GM21576 (cell line): ENCODE data around the gene PLA2G12B.
"Not testable (repeated sequence)": the region's sequence is repeated elsewhere in the genome, so short reads cannot be mapped to it uniquely, and the experiment has no call there.

Source experiments
- ATAC-seq: cut with Tn5 transposase; IDR thresholded peaks from one replicate; pipeline ENCODE4 v1.9.1; 2021; ENCODE audit warnings: mild to moderate bottlenecking, moderate library complexity; ENCODE audit not compliant: unreplicated experiment

The PLA2G12B gene

DNA sequence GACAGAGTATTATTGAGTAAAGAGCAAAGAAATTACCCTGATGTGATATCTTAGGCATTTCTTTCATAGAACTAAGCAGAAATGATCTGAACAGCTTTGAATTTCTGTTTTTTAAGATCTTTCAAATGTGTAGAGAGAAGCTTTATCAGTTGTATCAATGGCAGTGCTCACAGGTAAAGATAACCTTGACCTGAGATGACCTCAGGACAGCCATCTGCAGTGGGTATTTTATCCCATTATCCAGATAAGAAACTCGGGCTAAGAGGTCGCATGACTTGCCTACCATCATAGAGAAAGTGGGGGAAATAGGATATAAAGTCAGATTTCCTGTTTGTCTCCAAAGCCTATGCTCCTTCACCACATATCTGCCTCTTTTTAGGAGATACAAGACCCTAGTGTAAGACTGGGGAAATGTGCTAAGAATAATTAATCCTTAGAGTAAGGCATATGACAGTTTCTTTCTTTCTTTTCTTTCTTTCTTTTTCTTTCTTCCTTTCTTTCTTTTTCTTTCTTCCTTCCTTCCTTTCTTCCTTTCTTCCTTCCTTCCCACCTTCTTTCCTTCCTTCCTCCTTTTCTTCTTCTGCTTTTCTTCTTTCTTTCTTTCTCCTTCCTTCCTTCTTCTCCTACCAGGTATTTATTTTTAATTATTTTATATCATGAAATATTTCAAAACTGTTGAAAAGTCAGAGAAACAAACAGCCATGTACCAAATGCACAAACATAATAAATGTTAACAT lies 10.9 kb downstream of the PLA2G12B start:
- no peak for ATAC-seq

- ATAC-seq = no peak
These were observed 19.2 kb downstream of the PLA2G12B start for GRCh38 chr10:72935361-72935760.

GRCh38 chr10:72932259-72933015 lies 22.2 kb downstream of the PLA2G12B start:
- ATAC-seq = no peak

DNA sequence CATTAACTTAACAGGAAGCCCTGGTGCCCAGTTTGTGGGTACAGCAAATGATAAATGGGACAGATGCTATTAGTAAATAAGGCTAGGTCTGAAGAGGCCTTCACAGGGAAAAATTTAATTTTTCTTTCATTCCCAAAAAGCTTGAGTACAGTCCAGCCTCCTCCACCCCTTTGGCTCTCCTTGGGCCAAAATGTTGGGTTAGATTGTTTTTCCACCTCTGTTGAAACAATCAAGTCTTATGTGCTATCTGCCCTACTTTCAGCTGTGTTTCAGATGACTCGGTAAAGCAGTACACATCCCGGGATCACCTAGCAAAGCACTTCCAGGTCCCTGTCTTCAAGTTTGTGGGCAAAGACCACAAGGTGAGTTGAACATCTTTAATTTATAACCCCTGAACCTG lies 24.3 kb downstream of the PLA2G12B start:
- no peak for ATAC-seq

DNA sequence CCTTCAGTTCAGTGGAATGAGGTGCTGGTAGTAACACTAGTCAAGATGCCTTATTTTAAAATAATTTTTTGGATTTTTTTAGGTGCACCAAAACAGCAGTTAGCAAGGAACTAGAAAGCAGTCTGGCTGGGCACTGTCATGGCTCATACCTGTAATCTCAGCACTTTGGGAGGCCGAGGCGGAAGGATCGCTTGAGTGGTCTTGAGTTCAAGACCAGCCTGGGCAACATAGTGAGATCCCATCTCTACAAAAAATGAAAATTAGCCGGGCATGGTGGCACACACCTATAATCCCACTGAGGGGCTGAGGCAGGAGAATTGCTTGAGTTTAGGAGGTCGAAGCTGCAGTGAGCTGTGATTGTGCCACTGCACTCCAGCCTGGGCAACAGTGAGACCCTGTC lies 25.8 kb downstream of the PLA2G12B start:
- ATAC-seq = no peak

DNA sequence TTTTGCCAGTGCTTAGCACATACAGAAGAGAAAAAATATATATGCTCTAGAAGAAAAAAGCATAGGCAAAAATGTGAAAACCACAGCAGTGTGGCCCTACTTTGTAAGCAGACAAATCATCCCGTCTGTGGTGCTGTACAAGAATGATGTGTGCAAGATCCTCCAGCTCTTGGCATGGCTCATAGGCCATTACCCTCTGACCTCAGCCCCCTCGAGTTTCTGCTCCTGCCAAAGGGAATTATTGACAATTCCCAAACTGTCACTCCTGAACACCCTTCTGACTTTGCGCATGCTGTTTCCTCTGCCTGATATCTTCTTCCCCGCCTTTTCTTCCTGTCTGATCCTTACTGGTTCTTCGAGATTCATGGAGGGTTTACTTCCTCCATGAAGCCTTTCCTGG lies 27.1 kb downstream of the PLA2G12B start:
- ATAC-seq = no peak

GRCh38 chr10:72925951-72926465 lies 28.6 kb downstream of the PLA2G12B start:
- no peak for ATAC-seq

- no peak for ATAC-seq
These were observed 30.3 kb downstream of the PLA2G12B start for GRCh38 chr10:72924351-72924750.

DNA sequence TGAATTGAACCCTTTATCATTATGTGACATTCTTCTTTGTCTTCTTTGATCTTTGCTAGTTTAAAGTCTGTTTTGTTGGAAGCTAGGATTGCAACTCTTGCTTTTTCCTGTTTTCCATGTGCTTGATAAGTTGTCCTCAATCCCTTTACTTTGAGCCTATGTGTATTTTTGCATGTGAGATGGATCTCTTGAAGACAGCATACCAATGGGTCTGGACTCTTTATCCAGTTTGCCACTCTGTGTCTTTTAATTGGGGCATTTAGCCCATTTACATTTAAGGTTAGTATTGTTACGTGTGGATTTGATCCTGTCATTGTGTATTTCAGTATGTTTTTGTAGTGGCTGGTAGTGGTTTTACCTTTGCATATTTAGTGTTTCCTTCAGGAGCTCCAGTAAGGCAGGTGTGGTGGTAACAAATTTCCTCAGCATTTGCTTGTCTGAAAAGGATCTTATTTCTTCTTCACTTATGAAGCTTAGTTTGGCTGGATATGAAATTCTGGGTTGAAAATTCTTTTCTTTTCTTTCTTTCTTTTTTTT lies 33.4 kb downstream of the PLA2G12B start:
- ATAC-seq = not testable (repeated sequence)

GRCh38 chr10:72918352-72918751 lies 36.3 kb downstream of the PLA2G12B start:
- ATAC-seq = no peak

GRCh38 chr10:72917803-72918332 lies 36.7 kb downstream of the PLA2G12B start:
- not testable (repeated sequence) for ATAC-seq

DNA sequence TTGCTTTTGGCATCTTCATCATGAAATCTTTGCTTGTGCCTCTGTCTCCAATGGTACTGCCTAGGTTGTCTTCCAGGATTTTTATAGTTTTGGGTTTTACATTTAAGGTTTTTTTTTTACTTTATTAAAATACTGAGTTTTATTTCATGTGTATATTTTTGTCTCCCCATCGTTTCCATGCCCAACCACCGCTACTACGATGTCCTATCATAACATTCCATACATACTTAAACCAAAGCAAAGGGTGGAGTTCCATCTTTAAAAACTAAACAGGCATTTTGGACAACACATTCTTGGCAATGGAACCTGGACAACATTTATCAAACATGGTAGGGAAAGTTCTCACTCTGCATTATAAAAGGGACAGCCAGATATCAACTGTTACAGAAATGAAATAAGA lies 37.4 kb downstream of the PLA2G12B start:
- not testable (repeated sequence) for ATAC-seq

DNA sequence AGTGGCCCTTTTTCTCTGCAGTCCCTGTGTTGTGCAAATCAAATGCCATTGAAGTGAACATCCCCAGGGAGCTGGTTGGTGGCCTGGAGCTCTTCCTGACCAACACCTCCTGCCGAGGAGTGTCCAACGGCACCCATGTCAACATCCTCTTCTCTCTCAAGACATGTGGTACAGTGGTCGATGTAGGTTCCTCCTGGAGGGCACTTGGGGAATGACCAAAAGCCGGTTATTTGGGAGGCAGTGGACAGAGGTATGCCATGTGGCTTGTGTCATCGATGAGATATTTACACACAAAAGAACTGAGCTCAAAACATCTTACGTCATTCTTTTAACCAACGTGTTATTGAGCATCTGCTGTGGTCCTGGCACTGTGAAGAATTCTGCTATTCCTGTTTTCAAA lies 41.3 kb downstream of the PLA2G12B start:
- no peak for ATAC-seq

GRCh38 chr10:72912736-72913135 lies 41.9 kb downstream of the PLA2G12B start:
- no peak for ATAC-seq

DNA sequence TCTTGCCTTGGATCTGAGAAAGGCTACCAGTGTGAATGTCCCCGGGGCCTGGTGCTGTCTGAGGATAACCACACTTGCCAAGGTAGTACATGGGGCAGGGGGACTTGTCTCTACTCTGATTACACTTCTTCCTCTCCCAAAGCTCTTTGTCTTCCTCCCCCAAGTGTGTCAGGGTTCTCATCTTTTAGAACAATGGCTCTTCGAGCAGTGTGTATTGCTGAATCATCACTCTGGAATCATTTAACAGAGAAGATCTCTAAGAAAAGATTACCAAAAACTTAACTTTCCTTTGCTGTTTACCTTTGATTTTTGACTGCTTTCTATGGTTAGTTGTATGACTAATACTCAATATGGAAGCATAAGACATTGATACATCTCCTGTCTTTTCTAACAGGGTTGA lies 42.8 kb downstream of the PLA2G12B start:
- ATAC-seq = no peak

DNA sequence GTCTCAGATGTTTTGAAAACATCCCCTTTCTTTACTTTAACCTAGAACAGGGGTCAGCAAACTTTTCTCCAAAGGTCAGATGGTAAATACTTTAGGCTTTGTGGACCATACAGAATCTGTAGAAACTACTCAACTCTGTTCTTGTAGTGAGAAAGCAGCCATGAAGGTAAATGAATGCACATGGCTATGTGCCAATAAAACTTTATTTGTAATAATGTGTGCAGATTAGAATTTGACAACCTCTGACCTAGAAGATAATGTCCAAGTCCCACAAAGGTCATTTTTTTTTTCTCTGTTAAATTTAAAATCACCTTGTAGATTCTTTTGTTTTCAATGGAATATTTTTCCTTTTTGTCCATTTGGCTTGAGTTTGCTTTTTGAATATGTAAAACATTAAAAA lies 43.9 kb downstream of the PLA2G12B start:
- no peak for ATAC-seq

- no peak for ATAC-seq
These were observed 48.2 kb downstream of the PLA2G12B start for GRCh38 chr10:72906446-72906845.

GRCh38 chr10:72904806-72905205 lies 49.8 kb downstream of the PLA2G12B start:
- no peak for ATAC-seq

DNA sequence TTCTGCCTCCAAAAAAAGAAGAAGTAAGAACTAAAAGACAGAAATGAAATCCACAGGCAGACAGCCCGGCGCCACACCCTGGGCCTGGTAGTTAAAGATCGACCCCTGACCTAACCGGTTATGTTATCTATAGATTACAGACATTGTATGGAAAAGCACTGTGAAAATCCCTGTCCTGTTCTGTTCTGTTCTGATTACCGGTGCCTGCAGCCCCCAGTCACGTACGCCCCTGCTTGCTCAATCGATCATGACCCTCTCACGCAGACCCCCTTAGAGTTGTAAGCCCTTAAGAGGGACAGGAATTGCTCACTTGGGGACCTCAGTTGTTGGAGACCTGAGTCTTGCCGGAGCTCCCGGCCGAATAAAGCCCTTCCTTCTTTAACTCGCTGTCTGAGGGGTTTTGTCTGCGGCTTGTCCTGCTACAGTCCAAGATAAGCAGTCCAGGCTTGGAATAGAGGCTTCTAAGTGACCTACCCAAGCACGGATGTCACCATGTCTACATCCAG lies 50.6 kb downstream of the PLA2G12B start:
- not testable (repeated sequence) for ATAC-seq

- ATAC-seq = no peak
These were observed 55.1 kb downstream of the PLA2G12B start for GRCh38 chr10:72899545-72899944.

GRCh38 chr10:72898616-72899015 lies 56.0 kb downstream of the PLA2G12B start:
- no peak for ATAC-seq
